NCI-H2227 treated with DMSO at 0.1 percent for 48 hours (cell line): ENCODE measurements around the gene CHSY3.

Experiments
- DNase-seq: peaks from one replicate; lab custom pipeline; 2025; lab: John Stamatoyannopoulos, UW

Gene CHSY3

DNA sequence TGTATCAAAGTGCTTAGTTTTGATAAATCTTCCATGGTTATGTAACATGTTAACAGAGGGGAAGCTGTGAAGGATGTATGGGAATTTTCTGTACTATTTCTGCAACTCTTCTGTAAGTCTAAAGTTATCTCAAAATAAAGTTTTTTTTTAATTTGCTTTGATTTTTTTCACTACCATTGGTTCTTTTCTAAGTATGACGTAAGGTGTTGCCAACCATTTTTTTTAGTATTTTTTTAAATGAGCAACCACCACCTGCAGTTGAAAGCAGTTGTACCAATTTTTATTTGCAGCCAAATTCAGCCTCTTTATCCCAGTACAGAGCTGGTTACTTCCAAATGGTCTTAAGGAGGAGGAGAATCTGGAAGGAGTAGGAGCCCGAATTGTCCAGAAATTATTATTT, 192.2 kb downstream of the CHSY3 start:
- DNase-seq, result no peak

DNA sequence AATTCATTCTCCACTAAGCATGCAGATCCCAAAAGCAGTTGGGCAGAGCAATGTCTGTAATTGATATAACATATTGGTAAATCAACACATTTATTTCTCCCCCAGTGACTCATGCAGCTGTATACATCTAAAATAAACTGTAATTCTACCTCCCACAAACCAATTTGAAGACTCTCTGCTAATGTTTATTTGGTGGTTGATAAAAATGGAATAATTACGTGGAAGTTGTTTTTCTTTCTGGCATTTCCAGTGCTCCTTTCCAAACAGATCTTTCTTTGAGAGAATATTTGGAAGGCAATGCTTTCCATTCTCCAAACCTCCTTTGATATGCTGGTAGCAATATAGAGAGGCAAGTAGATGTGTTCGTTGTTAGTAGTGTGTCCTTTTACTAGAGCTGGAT, 194.7 kb downstream of the CHSY3 start:
- DNase-seq, result no peak

DNA sequence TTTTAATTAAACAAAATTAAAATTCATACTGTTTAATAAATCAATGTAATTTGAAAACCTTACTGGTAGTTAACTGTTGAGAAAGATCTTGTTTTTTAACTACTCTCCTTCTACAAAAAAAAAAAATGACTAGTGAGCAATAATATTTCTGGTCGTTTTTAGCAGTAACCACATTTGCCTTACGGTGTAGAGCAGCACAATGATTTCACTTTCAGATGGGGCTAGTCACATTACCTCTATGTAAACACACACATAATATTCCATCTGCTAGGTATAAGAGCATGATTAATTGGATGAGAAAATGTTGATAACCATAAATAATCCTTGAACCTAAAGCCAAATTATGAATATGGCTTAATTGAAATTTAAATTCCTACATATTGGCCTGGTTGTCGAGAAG, 198.1 kb downstream of the CHSY3 start:
- no peak for DNase-seq

DNA sequence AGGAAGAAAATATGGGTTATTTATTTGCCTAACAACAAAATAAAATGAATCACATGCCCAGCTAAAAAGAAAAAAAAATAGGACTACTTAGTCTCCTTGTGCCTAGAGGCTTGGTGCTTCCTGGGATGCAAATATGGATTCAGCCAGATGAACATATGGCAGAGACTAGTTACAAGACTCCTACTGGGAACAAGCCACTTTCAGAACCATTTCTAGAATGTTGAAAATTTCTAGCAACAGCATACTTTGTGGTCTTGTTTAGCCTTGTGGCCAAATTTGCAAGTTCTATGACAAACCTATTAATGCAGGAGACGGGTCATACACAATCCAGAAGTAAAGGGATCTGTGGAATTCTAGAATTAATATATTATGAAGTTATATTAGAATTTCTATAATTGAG, 198.7 kb downstream of the CHSY3 start:
- DNase-seq, result no peak

DNA sequence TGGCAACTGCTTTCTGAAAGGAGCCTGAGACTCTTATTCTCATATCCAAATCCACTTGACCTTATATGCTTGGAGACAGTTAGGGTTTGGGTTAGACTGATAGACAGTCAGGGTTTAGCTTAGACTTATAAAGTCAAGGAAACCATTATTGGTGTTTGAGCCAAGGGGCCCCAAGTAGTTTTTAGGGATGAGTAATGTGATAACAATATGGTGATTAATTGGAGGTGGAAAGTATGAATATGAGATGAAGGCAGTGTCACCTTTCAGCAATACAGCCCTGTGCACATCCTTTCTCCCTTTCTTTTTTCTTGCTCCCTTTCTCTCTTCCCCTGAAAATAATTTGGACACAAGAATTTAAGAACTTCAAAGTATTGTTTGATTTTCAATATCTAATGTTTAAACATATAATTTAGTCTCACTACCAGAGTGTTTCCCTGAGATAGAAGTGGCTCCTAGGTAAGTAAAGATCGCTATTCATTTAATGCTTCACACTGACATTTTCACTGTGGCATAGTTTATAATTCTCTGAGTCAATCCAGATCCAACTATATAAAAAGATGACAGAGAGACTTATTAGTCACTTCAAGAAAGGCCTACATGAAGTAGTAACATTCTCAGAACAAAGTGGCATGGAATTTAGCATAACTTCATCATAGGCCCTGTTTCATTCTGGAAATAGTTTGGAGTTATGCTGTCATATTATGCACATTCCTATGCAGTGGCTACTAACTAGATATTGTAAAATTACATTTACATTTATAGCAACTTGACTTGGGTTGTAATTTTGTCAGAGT, 200.8 kb downstream of the CHSY3 start:
- DNase-seq, result no peak

DNA sequence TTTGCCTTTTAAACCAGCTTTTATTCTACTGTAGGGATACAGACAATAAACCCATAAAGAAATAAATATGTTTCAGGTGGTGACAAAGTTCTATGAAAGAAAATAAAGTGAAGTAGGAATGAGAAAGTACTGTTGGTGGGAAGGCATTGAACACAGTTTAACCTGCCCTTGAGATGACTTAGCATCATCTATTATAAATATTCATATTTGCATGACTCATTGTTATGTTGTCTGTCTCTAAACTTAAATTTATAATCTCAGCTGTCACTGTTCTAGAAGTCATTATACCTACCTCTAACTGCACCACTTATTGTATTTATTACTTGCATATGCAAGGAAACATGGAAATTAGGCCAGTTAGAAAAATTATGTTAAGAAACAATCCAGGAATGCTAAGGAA, 202.2 kb downstream of the CHSY3 start:
- DNase-seq, result no peak

DNA sequence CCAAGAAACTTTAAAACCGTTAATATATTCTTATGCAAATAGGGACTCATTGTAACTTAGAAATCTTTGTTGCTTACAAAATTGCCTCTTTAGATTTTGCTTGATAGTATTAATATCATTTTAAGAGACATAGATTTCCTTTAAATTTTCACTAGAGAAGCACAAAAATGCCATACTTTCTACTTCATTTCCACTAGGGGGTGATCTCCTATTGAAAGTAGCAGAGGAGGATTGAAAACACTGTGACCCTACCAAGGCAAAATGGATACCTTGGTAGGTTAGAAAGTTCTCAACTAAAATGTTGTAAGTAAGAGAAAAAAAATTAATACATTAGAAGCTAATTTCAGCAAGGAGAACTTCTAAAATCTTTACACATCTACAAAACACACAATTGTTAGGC, 204.9 kb downstream of the CHSY3 start:
- no peak for DNase-seq

DNA sequence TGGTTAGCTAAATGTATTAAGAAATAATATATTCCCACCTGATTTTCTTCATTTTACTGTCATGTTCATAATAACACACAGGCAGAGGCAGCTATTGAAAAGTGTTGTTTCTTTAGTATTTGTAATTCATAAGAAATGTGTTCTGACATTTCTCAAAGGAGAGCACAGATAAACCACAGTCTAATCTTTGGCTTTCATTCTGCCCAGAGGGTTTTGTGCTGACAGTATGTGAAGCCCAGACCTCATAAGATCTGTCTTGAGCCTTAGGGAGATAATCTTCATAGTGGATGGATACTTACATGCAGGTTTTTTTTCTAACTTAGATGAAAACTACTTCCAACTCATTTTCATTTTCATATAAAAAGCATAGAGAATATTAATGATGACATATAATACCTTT, 206.1 kb downstream of the CHSY3 start:
- no peak for DNase-seq

DNA sequence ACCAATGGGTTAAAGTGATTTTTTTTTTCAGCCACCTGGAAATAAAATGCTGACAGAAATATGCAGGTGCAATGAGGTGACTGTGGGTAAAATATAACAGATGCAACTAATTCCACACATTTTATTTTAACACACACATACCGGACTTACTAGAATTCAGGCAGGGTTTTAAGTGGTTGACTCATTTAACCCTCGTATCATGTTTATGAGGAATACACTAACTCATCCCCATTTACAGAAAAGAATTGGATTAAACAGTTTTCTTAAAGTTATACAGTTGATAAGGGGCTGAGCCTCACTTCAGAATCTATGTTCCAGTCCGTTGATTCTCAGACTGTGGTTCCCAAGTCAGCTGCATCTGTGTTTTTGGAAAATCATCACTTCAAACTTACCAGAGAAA, 207.5 kb downstream of the CHSY3 start:
- DNase-seq, result no peak

DNA sequence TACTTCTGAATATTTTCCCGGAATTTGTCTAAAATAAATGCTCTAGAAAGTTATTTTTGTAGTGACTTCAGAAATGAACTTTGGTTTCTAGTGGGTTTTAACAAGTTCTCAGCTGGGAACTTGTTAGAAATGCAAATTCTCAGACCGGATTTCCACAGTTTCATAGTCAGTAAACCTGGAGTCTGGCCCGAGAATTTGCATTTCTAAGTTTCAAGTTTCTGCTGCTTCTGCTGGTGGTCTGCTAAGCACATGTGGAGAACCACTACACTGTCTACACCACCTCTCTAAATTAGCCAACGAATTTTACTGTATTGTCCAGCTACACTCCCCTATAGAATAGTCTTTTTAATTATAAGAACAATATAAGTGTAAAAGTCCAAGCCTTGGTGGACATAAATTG, 208.0 kb downstream of the CHSY3 start:
- no peak for DNase-seq

DNA sequence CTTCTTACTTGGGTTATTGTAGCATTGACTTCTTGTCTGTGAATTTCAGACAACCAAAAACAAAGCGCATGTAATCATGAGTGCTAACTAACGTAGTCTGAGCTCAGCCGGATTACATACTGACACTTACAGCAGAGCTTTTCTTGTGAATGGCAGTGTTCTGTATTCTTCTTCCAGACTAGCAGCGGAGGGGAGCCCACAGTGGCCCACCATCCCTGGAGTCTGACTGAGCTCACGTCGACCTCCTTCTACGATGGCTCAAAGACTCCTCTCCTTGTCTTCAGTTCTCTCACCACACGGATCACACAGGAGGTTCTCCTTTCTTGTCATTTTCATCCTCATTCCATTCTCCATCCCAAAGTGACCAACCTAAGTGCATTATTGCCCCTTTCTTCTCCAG, 211.4 kb downstream of the CHSY3 start:
- no peak for DNase-seq

DNA sequence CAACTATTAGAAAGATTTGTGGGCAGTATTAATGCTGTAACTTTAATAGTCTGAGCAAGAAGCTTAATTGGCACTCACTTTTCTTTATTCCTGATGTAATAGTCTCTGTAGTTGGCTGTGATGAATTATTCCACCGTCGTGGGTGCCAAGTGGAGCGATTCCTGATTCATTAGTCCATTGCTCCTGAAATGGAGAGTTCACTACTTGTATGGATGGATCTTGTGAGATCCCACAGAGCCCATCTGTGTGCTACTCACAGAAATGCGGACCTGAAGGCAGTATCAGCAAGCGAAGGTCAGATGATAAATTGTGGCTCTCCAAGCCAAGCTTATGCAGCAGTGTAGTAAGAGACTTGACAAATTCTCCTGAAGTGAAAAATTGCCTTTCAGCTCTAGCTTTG, 212.2 kb downstream of the CHSY3 start:
- DNase-seq, result no peak

DNA sequence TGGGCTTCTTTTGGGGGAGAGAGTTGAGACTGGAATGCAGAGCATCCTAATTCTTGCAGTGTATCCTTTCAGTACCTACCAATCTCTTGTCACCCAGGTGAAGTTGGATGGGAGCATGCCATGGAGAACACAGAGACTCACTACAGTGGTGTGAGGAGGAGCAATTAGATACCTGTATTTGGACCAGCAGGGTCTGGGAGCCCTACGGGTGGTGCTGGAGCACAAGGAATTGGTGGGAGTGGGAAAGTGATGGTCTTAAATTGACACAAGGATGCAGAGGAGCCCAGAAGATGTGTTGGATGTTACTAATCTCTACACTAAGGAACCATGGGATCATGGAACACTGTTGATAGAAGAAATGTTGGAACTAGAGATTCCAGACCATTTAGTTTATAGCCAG, 212.7 kb downstream of the CHSY3 start:
- no peak for DNase-seq

DNA sequence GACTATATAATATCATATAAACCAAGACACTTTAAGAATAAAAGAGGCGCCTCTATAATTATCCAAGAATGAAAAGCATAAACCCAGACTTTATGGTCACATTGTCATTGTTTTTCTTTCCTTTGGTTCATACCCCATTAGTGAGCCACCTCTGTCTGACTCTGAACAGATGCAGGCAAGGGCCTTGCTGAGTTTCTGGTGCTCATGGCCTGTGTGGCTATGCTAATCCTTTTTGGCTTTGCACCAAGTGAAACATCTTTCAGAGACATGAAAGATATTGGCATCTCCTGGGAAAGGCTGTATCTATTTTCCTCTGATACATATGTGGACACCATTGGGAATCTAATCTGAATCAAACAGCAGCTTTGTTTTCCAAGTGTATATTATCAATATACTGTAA, 222.5 kb downstream of the CHSY3 start:
- DNase-seq, result no peak

DNA sequence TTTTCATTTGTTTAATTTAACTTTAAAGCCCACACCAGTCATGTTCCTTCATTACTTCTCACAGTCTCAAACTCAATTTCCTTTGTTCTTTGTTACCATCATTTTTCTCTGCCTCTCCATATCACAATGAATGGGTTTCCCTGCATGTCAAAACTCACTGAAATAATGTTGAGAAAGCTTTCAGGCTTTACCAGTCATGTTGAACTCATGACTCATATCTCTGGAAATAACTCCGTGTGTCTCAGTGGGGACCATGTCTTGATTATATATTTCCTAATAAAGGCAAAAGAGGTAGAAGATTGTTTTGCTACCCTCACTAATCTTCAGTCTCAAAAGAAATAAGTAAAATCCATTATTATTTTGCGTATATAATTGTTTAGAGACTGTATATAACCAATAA, 231.2 kb downstream of the CHSY3 start:
- no peak for DNase-seq

DNA sequence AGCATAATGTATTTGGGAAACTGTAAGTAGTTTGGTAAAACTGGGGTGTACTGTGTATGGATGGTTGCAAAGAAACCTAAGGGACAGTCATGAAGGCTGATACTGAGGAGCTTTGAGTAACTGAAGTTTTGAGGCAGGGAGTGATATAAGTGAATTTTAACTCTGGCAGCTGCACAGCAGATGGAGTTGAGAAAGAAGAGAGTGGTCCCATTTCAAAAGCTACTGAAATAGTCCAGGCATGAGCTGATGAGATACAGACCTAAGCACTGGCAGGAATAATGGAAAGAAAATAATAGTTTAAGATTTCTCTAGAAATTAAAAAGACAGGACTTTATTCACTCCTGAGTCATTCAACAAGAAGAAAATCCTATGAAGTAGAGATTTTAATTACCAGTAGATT, 232.0 kb downstream of the CHSY3 start:
- no peak for DNase-seq

DNA sequence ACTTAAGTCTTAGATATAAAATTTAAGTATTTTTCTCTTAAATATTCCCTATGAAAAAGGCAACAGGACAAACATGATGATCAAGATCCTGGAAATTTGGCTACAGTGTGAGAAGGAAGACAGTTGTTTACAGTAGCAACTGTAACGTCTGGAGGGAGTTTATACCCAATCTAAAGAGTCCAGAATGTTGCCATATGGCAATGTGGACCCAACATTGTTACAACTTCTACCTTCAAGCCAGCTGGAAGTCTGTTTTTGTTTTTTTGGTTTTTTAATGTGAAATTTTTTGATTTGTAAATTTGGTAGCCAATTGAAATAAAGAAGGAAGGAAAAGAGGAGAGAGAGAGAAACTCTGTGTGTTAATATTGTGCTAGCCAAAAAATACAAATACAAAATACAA, 233.4 kb downstream of the CHSY3 start:
- no peak for DNase-seq

DNA sequence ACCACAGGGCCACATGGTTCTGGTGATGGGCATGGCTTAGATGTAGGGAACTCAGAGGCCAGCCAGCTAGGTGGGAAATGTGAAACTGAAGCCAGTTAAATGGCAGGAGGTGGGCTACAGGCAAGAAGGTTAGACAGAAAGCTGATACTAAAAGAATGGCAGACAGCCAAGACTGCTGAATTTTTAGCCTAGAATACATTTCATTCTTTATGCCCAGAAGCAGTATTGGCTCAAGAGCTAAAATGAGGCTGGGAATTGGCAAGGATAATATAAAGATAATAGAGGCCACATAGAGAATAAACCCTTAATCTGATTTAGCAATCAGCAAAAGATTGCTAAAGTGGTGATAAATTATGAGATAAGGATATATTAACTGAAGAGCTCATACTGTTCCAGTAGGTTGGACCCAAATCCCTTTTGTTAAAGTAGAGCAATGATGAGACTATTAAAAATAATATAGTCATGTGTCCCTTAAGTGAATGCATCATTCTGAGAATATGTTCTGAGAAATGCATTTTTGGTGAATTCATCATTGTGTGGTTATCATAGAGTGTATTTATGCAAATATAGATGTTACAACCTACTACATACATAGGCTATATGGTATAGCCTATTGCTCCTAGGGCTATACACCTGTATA, 234.3 kb downstream of the CHSY3 start:
- no peak for DNase-seq

DNA sequence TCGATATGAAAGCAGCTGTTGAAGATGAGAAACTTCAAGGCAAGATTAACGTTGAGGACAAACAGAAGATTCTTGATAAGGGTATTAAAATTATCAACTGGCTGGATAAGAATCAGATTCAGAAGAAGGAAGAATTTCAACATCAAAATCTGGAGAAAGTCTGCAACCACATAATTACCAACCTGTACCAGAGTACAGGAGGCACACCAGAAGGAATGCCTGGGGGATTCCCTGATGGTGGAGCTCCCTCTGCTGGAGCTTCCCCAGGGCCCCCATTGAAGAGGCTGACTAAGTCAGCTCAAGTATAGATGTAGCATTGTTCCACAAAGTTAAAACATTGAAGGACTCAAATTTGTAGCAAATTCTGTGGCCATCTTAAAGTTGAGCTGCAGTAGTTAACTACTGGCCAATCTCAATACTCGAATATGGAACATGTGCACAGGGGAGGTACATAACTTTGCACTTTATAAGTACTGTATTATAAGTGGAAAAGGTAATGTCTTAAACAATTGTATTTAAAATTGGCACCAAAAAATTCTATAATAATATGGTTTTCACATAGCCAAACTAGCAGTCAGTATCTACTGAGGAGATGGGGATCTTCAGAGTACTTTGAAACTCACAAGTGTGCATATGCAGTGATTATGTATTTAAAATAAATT, 237.5 kb downstream of the CHSY3 start:
- DNase-seq, result no peak

DNA sequence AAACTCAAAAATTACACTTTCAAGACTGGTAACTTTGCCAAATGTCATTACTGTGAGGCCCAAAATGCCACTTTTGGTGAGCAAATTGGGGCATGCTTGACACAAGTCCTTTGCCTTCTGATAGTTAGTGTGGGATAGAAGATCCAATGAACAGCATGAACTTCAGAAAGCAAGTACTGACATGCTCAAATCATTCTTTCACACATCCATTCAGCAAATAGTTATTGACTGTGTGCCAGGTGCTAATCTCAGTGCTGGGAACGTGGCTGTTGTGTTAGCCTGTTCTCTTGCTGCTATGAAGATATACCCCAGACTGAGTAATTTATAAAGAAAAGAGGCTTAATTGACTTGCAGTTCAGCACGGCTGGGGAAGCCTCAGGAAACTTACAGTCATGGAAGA, 247.0 kb downstream of the CHSY3 start:
- DNase-seq, result no peak

DNA sequence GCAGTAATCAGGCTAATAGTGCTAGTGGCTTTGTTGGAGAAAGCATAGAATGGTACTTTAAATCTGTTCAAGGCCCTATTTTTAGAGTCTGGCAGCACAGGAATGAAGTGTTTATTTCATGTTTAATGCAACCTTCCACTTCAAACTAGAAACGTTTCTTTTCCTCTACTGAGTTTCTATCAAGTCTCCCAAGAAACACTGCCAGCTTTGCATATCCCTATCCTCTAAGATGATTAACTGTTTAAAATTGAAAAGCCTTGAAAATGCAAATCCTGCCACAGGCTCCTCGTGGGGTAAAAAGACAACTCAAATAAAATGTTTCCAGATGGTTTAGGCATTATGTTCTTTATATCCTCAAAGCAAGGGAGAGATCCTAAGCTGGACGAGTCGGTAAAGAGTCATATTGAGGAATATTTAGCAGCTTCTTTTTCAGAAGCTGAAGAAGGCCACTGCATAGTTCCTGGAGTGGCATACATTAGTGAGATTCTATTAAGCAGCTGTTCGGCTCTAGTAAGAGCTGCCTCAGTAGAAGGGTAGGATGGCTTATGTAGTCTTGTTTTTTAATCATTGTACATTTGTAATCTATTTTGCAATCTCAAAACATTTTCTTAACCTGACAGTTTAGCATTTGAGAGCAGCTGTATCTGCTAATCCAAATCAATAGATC, 251.2 kb downstream of the CHSY3 start:
- no peak for DNase-seq

DNA sequence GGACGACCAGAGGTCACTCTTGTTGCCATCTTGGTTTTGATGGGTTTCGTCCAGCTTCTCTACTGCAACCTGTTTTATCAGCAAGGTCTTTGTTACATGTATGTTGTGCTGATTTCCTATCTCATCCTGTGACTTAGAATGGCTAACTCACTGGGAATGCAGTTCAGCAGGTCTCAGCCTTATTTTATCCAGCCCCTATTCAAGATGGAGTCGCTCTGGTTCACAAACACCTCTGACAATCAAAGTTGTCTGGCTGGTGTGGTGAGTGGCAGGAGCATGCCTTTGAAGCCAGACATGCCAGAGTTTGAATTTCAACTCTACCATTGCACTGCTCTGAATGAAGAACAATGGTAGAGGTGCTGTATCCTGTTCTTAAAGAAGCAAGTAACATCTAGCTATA, 253.8 kb downstream of the CHSY3 start:
- no peak for DNase-seq

DNA sequence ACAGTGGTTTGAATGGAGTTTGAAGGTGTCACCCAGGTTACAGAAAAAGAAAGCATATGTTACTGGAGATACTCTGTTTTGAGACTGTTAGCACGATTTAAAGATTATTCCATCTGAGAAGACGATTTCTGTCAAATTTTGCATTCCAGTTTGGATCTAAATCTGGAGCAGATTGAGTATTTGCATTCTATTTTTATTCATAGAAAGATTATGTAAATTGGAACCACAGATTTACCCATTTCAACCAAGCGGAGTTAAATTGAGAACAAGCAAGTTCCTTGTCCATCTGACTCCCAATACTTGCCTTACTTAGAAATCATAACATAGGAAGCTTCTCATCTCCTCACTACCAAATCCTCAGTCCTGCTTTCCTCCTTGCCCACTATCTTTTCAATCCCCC, 255.7 kb downstream of the CHSY3 start:
- no peak for DNase-seq
